ACC112 (cell line): ENCODE results near the gene KANSL2.
"Not testable (repeated sequence)": the region's sequence is repeated elsewhere in the genome, so short reads cannot be mapped to it uniquely, and the experiment has no call there.

Source experiments
- H2AFZ ChIP-seq: fragments of 200-600 bp; sonication (generic); one replicate; pipeline ENCODE4 v1.6.0; 2017; ENCODE audit warnings: antibody characterized with exemption, low read length; ENCODE audit not compliant: unreplicated experiment
- H3K27ac ChIP-seq: fragments of 200-600 bp; sonication (generic); 2 replicates; pipeline ENCODE4 v1.5.1; 2014; ENCODE audit warnings: low read depth, mild to moderate bottlenecking, antibody characterized with exemption, low read length, moderate library complexity
- H3K27me3 ChIP-seq: fragments of 200-600 bp; sonication (generic); 2 replicates; pipeline ENCODE4 v1.6.1; 2014; ENCODE audit warnings: mild to moderate bottlenecking, antibody characterized with exemption, low read length, moderate library complexity, mixed read lengths; ENCODE audit not compliant: insufficient read depth
- H3K36me3 ChIP-seq: fragments of 200-600 bp; sonication (generic); 2 replicates; pipeline ENCODE4 v1.6.1; 2016; ENCODE audit warnings: mild to moderate bottlenecking, antibody characterized with exemption, low read length, moderate library complexity, mixed read lengths; ENCODE audit not compliant: insufficient read depth
- H3K4me1 ChIP-seq: fragments of 200-600 bp; sonication (generic); one replicate; pipeline ENCODE4 v1.6.1; 2016; ENCODE audit warnings: low read length, mixed read lengths; ENCODE audit not compliant: insufficient read depth, unreplicated experiment, control insufficient read depth
- H3K4me3 ChIP-seq: fragments of 200-600 bp; sonication (generic); 2 replicates; pipeline ENCODE4 v1.5.1; 2014; ENCODE audit warnings: mild to moderate bottlenecking, low read depth, low read length
- H3K79me2 ChIP-seq: fragments of 200-600 bp; sonication (generic); one replicate; pipeline ENCODE4 v1.6.0; 2016; ENCODE audit warnings: low read length; ENCODE audit not compliant: control insufficient read depth, unreplicated experiment, insufficient read depth

Gene KANSL2

GRCh38 chr12:48683534-48683933 is 1.5 kb upstream of the KANSL2 start:
- Histone ChIP-seq H3K4me3 (no peak overlapping the region), H3K27me3 (no peaks in the 10 kb centered on the region), H3K27ac (no peak overlapping the region), H3K79me2 (peaks cover 35% of the 10 kb centered on the region), H3K4me1 (peaks cover 23% of the 10 kb centered on the region), H2AFZ (no peak overlapping the region), H3K36me3 (peaks cover 8% of the 10 kb centered on the region)

GRCh38 chr12:48682927-48683326 is 889 bp upstream of the KANSL2 start:
- H3K27ac ChIP-seq: no peak overlapping the region
- H3K79me2 ChIP-seq: peaks cover 41% of the 10 kb centered on the region
- H3K27me3 ChIP-seq: no peaks in the 10 kb centered on the region
- H3K4me3 ChIP-seq: peak overlapping the region; percentile 81
- H2AFZ ChIP-seq: no peak overlapping the region
- H3K4me1 ChIP-seq: peaks cover 26% of the 10 kb centered on the region
- H3K36me3 ChIP-seq: peaks cover 12% of the 10 kb centered on the region

- not testable (repeated sequence) for H3K27ac ChIP-seq, H3K36me3 ChIP-seq, H3K27me3 ChIP-seq
- peak overlapping the region; percentile 81 for H3K4me3 ChIP-seq
- H3K79me2 ChIP-seq: peaks cover 44% of the 10 kb centered on the region
- peaks cover 29% of the 10 kb centered on the region for H3K4me1 ChIP-seq
- peak overlapping the region; percentile 87 for H2AFZ ChIP-seq
These were observed 481 bp upstream of the KANSL2 start for GRCh38 chr12:48682533-48682905.

GRCh38 chr12:48681399-48681709 is 684 bp downstream of the KANSL2 start:
- no peak overlapping the region for H3K27ac ChIP-seq

GRCh38 chr12:48680861-48681260 is 1.2 kb downstream of the KANSL2 start:
- Histone ChIP-seq H3K36me3 (peaks cover 17% of the 10 kb centered on the region), H3K4me3 (peak overlapping the region; percentile 81), H3K79me2 (peaks cover 58% of the 10 kb centered on the region), H3K27ac (no peak overlapping the region), H3K4me1 (peaks cover 33% of the 10 kb centered on the region), H2AFZ (no peak overlapping the region), H3K27me3 (no peaks in the 10 kb centered on the region)

More at GRCh38 chr12:48681399-48681709, 684 bp downstream of the KANSL2 start:
- Histone ChIP-seq H2AFZ (peak overlapping the region; percentile 86), H3K27me3 (no peaks in the 10 kb centered on the region), H3K4me3 (peak overlapping the region; percentile 81), H3K4me1 (peaks cover 33% of the 10 kb centered on the region), H3K79me2 (peaks cover 53% of the 10 kb centered on the region), H3K36me3 (peaks cover 17% of the 10 kb centered on the region)

GRCh38 chr12:48678551-48679185 is 3.4 kb downstream of the KANSL2 start:
- Histone ChIP-seq H3K79me2 (peaks cover 76% of the 10 kb centered on the region), H3K4me1 (peaks cover 33% of the 10 kb centered on the region), H3K4me3 (peak overlapping the region; percentile 81), H2AFZ (no peak overlapping the region), H3K27me3 (no peaks in the 10 kb centered on the region), H3K27ac (no peak overlapping the region), H3K36me3 (peaks cover 20% of the 10 kb centered on the region)

GRCh38 chr12:48671231-48671856 is 10.7 kb downstream of the KANSL2 start:
- no peak overlapping the region for H3K4me3 ChIP-seq
- H3K79me2 ChIP-seq: peaks cover 49% of the 10 kb centered on the region
- H3K4me1 ChIP-seq: peaks cover 6% of the 10 kb centered on the region
- H3K27ac ChIP-seq: peak overlapping the region; percentile 22; the same call in 1 of the 2 replicates
- peaks cover 39% of the 10 kb centered on the region for H3K36me3 ChIP-seq
- no peak overlapping the region for H2AFZ ChIP-seq
- H3K27me3 ChIP-seq: no peaks in the 10 kb centered on the region

GRCh38 chr12:48668996-48669395 is 13.0 kb downstream of the KANSL2 start:
- H3K27ac ChIP-seq: no peak overlapping the region
- peaks cover 6% of the 10 kb centered on the region for H3K4me1 ChIP-seq
- peaks cover 42% of the 10 kb centered on the region for H3K36me3 ChIP-seq
- no peak overlapping the region for H3K4me3 ChIP-seq
- H3K27me3 ChIP-seq: no peaks in the 10 kb centered on the region
- H2AFZ ChIP-seq: no peak overlapping the region
- peaks cover 27% of the 10 kb centered on the region for H3K79me2 ChIP-seq

- Histone ChIP-seq H3K4me1 (no peaks in the 10 kb centered on the region), H3K79me2 (peaks cover 3% of the 10 kb centered on the region), H3K27me3 (no peaks in the 10 kb centered on the region), H2AFZ (no peak overlapping the region), H3K4me3 (no peak overlapping the region), H3K36me3 (peaks cover 18% of the 10 kb centered on the region; the same call in 1 of the 2 replicates), H3K27ac (no peak overlapping the region)
These were observed 22.2 kb downstream of the KANSL2 start for GRCh38 chr12:48659863-48660262.

GRCh38 chr12:48651681-48652080 is 30.4 kb downstream of the KANSL2 start:
- Histone ChIP-seq H3K4me1 (no peaks in the 10 kb centered on the region), H3K4me3 (no peak overlapping the region), H2AFZ (no peak overlapping the region), H3K36me3 (peaks cover 35% of the 10 kb centered on the region), H3K27me3 (no peaks in the 10 kb centered on the region), H3K79me2 (no peaks in the 10 kb centered on the region), H3K27ac (no peak overlapping the region)

GRCh38 chr12:48645354-48645753 is 36.7 kb downstream of the KANSL2 start:
- H3K36me3 ChIP-seq: peaks cover 30% of the 10 kb centered on the region
- not testable (repeated sequence) for H3K27ac ChIP-seq

More at GRCh38 chr12:48645354-48645753, 36.7 kb downstream of the KANSL2 start:
- H3K4me1 ChIP-seq, H3K27me3 ChIP-seq, H2AFZ ChIP-seq, H3K4me3 ChIP-seq, H3K79me2 ChIP-seq: not testable (repeated sequence)
